HL-60/S4 treated with phorbol 12-myristate 13-acetate at 8.2 ng/mL for 4 days and 3 days (cell line): ENCODE results near the gene TNFRSF12A.
"Not testable (repeated sequence)": the region's sequence is repeated elsewhere in the genome, so short reads cannot be mapped to it uniquely, and the experiment has no call there.

Source experiments
- in situ Hi-C: fragments of 300-500 bp; cut with MboI; formaldehyde crosslinking; loops from 2 replicates; pipeline ENCODE4 v1.15.0; 2022; ENCODE audit warnings: low sequenced_read_pairs

The TNFRSF12A gene

GRCh38 chr16:3045758-3046640 is 25.8 kb downstream of the TNFRSF12A start, which contains the start of gene MMP25:
Gene MMP25, plus strand, starts transcription at chr16:3046561. Its CDS starts 357 bp downstream, at chr16:3046918.
- in situ Hi-C loops = no loop called here

- in situ Hi-C loops = no loop called here
Measured at GRCh38 chr16:3046641-3047386, 26.6 kb downstream of the TNFRSF12A start.

GRCh38 chr16:3047387-3047720 is 27.2 kb downstream of the TNFRSF12A start:
- in situ Hi-C loops = no loop called here

GRCh38 chr16:3049921-3050481 is 29.8 kb downstream of the TNFRSF12A start:
- in situ Hi-C loops = no loop called here

GRCh38 chr16:3050487-3050886 is 30.3 kb downstream of the TNFRSF12A start:
- in situ Hi-C loops = no loop called here

DNA sequence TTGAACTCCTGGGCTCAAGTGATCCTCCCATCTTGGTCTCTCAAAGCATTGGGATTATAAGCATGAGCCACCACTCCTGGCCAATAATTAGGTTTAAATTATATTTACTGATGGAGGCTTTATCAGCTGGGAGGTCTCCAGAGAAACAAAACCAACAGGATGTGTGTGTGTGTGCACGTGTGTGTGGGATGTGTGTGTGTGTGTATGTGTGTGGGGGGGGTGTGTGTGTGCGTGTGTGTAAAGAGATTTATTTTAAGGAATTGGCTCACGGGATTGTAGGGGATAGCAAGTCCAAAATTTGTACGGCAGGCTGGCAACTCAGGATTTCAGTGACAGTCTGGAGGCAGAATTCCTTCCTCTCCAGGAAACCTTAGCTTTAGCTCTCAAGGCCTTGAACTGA is 30.8 kb downstream of the TNFRSF12A start:
- in situ Hi-C loops = no loop called here

DNA sequence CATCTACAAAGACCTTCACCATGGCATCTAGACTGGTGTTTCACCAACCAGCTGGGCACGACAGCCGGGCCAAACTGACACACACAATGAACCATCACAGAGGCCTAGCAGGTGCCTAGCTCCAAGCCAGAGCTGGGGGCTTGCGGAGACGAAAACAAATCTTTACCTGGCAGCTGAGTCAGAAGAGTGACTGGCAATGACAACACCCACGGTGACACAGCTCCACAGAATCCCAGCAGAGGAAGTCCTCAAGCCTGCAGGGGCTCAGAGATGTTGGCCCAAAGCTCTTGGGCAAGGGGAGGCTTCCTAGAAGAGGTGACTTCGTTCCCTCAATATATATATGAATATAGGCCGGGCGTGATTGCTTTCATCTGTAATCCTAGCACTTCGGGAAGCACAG is 31.3 kb downstream of the TNFRSF12A start:
- in situ Hi-C loops = no loop called here

DNA sequence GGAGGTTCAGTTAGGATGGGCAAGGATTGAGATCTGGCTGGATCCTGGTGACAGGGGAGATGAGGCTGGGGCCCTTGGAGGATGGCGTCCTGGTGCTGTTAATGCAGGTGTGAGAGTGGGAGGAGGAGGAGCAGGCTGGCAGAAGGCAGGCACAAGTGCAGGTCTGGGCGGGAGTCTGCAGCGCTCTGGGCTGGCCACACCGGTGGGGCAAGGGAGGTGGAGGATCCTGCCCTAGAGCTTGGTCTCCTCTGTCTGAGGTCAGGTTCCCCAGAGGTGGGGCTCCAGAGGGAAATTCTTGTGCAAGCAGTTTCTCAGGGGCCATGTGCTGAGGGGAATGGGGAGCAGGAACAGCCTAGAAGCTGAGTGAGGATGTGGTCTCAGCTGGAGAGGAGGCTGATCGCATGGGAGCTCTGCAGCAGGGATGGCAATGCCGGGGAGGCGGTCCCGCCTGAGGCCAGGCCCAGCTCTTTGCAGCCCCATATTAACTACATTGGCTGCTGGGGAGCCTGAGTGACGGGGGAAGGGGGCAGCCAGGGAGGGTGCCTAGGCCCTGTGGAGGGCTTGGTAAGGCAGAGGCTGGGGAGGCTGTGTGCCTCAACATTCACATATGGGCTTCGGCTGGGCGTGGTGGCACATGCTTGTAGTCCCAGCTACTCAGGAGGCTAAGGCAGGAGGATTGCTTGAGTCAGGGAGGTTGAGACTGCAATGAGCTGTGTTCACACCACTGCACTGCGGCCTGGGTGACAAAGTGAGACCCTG is 32.6 kb downstream of the TNFRSF12A start:
- in situ Hi-C loops = not testable (repeated sequence)

- in situ Hi-C loops = not testable (repeated sequence)
Measured at GRCh38 chr16:3053330-3053710, 33.2 kb downstream of the TNFRSF12A start.

GRCh38 chr16:3054965-3055733 is 35.0 kb downstream of the TNFRSF12A start:
- in situ Hi-C loops = no loop called here

DNA sequence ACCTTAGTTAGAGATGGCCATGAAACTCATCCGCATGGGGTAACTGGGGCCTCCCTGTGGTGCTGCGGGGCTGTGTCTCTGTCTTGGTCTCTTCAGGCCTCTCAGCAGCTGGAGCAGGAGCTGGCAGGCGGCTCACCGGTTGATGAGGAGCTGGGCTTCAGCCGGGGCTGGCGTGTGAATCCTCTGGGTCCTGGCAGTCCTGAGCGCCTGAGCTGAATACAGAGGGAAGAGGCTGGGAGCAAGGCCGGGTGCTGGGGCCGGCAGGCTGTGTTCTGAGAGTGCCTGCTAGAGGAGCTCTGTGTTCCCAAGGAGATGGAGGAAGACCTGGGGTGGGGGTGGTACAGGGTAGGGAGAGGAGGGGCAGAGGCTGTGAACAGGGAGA is 35.6 kb downstream of the TNFRSF12A start:
- in situ Hi-C loops = not testable (repeated sequence)

DNA sequence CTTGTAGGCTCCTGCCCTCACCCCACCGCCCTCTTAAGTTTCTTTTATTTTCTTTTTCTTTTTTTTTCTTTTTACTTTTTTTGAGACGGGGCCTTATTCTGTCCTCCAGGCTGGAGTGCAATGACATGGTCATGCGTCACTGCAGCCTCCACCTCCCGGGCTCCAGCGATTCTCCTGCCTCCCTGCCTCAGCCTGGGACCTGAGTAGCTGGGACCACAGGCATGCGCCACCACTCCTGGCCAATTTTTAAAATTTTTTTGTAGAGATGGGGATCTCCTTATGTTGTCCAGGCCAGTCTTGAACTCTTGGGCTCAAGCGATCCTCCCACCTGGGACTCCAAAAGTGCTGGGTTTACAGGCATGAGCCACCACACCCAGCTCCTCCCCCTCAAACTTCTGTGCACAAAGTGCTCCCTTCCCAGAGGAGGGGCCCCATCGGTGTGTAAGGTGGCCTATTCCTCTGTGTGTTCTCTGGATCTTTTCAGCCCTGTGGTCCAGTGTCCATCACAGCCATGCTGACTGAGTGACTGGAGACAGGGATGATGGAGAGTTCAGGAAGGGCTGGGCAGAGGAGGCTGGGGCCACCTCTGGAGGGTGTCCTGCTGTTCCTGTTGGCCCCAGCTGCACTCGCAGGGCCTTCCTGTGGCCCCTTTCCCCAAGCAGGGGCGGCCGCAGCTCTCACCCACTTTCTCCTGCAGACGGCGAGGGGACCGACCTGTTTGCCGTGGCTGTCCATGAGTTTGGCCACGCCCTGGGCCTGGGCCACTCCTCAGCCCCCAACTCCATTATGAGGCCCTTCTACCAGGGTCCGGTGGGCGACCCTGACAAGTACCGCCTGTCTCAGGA is 36.4 kb downstream of the TNFRSF12A start:
- in situ Hi-C loops = no loop called here

GRCh38 chr16:3057181-3058138 is 37.3 kb downstream of the TNFRSF12A start:
- in situ Hi-C loops = no loop called here

DNA sequence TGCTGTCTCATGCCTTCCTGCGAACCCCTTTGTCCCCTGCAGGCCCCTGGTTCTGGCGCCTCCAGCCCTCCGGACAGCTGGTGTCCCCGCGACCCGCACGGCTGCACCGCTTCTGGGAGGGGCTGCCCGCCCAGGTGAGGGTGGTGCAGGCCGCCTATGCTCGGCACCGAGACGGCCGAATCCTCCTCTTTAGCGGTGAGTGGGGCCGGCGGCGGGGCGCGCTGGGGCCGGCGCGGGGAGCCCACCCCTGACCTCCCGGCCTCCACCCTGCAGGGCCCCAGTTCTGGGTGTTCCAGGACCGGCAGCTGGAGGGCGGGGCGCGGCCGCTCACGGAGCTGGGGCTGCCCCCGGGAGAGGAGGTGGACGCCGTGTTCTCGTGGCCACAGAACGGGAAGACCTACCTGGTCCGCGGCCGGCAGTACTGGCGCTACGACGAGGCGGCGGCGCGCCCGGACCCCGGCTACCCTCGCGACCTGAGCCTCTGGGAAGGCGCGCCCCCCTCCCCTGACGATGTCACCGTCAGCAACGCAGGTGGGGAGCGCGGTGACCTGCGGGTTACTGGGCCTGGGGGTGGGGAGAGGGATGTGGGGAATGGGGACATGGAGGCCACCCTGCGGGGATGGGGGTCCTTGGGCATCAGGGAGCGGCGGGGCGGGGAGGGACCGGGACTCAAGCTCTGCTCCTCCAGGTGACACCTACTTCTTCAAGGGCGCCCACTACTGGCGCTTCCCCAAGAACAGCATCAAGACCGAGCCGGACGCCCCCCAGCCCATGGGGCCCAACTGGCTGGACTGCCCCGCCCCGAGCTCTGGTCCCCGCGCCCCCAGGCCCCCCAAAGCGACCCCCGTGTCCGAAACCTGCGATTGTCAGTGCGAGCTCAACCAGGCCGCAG is 38.2 kb downstream of the TNFRSF12A start:
- in situ Hi-C loops = no loop called here

DNA sequence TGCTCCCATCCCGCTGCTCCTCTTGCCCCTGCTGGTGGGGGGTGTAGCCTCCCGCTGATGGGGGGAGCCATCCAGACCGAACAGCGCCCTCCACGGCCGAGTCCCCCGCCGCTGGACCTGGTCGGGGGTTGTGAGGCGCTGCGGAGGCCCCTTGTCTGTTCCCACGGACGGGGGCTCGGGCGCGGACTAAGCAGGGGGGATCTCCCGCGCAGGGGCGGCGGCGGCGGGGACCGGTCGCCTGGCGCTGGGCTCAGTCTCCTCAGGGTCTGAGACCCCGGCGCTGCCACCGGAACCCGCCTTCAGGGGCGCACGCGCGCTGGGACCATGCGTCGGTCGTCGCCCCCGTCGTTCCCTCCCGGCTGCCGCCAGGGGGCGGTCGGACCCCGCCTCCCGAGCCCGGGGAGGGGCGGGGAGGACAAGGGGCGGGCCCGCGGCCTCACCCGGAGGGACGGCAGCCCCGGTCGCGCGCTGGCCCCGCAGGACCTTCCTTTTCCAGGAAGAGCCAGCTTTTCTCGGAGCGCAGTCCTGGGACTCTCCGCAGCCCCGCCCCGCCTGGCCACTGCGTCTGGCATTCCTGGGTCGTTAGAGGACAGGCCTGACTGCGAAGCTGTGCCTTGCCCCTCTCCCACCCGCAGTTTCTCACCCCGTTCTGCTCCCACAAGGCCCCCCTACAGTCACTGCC is 39.0 kb downstream of the TNFRSF12A start:
- in situ Hi-C loops = no loop called here

DNA sequence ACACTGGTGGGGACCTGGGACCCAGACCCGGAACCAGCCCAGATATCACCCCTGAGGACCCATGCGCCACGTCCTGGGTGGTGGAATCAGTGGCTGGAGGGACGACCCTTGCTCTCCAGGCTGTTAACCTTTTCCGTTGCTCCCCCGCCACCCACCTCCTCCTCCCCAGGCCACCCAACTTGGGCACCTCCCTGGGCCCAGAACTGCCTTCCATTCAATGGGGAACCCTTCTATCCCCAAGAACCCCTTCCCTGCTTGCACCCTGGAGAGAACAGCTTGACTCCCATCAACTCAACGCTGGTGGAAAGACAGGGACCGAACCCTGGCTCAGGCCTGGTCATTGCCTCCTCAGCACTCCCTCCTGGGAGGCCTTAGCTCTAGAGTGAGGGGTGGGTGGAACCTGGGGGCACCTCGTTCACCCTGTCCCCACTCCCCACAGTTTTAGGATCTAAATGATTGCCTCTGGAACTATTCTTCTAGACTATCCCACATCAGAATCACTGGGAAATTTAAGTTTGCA is 39.6 kb downstream of the TNFRSF12A start:
- in situ Hi-C loops = no loop called here
